ENCODE measurements around the gene FSD2. TPM values are rescaled to one million over a fixed set of nuclear protein-coding genes. Genes with fewer than 3 reads are reported as not detected.

The FSD2 gene
- total RNA-seq, 1 donor from 2014 or later: 0.09 TPM

DNA sequence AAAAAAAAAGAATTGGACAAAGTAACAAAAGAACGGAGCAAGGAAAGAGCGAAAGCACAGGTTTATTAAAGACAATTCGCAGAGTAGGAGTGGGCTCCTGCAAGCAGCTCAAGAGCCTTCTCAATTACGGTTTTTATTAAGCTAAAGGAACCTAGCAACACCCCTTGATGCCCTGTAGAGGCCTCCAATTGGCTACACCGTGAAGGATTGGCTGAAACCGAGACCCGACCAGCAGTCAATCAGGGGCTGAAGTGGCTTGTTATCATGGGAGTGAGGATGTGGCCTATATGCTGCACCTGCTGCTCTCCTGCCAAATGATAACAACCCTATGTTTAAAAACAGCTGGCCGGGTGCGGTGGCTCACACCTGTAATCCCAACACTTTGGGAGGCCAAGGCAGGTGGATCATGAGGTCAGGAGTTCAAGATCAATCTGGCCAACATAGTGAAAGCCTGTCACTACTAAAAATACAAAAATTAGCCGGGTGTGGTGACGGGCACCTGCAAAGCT lies 75.8 kb downstream of the FSD2 start:
- no peaks in the 10 kb centered on the region for H3K4me1 Mint-ChIP-seq (ENCODE audit: low read depth, unreplicated experiment)
- H3K4me1 ChIP-seq (ENCODE audit: insufficient read depth, low read length): no peaks in the 10 kb centered on the region
- FAIRE-seq (no peak), DNase-seq (ENCODE audit: low read depth) (no peak)
- no peak overlapping the region for H3K27ac Mint-ChIP-seq (ENCODE audit: unreplicated experiment)
- TF ChIP-seq EZH2 (IDR thresholded peaks at IDR 0.05; ENCODE audit: insufficient read depth, low read length): no peak
- TF ChIP-seq, protein P1, sequence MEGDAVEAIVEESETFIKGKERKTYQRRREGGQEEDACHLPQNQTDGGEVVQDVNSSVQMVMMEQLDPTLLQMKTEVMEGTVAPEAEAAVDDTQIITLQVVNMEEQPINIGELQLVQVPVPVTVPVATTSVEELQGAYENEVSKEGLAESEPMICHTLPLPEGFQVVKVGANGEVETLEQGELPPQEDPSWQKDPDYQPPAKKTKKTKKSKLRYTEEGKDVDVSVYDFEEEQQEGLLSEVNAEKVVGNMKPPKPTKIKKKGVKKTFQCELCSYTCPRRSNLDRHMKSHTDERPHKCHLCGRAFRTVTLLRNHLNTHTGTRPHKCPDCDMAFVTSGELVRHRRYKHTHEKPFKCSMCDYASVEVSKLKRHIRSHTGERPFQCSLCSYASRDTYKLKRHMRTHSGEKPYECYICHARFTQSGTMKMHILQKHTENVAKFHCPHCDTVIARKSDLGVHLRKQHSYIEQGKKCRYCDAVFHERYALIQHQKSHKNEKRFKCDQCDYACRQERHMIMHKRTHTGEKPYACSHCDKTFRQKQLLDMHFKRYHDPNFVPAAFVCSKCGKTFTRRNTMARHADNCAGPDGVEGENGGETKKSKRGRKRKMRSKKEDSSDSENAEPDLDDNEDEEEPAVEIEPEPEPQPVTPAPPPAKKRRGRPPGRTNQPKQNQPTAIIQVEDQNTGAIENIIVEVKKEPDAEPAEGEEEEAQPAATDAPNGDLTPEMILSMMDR (IDR thresholded peaks at IDR 0.05; ENCODE audit: insufficient read depth, low read depth, low read length): no peak
- H3K79me2 ChIP-seq (ENCODE audit: insufficient read depth, low read length): no peaks in the 10 kb centered on the region
- no peaks in the 10 kb centered on the region for H3K27me3 Mint-ChIP-seq (ENCODE audit: low read depth, unreplicated experiment)
- H3K9me3 ChIP-seq (ENCODE audit: insufficient read depth, low read depth, low read length): no peaks in the 10 kb centered on the region
- H2AFZ ChIP-seq (ENCODE audit: low read depth, low read length): no peak overlapping the region
- no peaks in the 10 kb centered on the region for H3K9me3 Mint-ChIP-seq (ENCODE audit: unreplicated experiment)
- H3K27ac ChIP-seq (ENCODE audit: low read depth, low read length): no peak overlapping the region
- no peaks in the 10 kb centered on the region for H4K20me1 ChIP-seq (ENCODE audit: insufficient read depth, low read length)
- no peaks in the 10 kb centered on the region for H3K36me3 ChIP-seq (ENCODE audit: insufficient read depth, low read length)
- H3K4me2 ChIP-seq (ENCODE audit: low read length): no peak overlapping the region
- no peaks in the 10 kb centered on the region for H3K27me3 ChIP-seq (ENCODE audit: insufficient read depth, low read length)
- no peak overlapping the region for H3K9ac ChIP-seq (ENCODE audit: low read length)
- no peak overlapping the region for H3K4me3 ChIP-seq (ENCODE audit: insufficient read depth, low read depth, low read length)
- no peak overlapping the region for H3K4me3 Mint-ChIP-seq (ENCODE audit: unreplicated experiment)
- H3K36me3 Mint-ChIP-seq (ENCODE audit: low read depth, unreplicated experiment): peaks cover 4% of the 10 kb centered on the region

DNA sequence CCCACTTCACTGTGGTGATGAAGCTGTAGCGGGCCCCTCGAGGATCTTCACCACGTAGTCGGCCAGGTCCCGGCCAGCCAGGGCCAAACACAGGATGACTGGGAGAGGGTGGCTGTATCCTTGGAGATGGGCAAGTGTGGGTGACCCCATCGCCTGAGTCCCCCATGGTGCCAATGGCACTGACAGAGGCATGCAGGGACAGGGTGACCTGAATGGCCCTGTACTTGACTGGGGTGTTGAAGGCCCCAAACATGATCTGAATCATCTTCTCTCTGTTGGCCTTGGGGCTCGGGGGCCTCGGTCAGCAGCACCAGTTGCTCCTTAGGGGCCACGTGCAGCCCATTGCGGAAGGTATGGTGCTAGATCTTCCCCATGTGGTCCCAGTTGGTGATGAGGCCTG lies 79.1 kb downstream of the FSD2 start:
- Histone ChIP-seq H4K20me1 (ENCODE audit: insufficient read depth, low read length) (no peaks in the 10 kb centered on the region), H3K79me2 (ENCODE audit: insufficient read depth, low read length) (no peaks in the 10 kb centered on the region), H3K36me3 (ENCODE audit: insufficient read depth, low read length) (no peaks in the 10 kb centered on the region), H3K4me1 (ENCODE audit: insufficient read depth, low read length) (no peaks in the 10 kb centered on the region), H2AFZ (ENCODE audit: low read depth, low read length) (no peak overlapping the region), H3K4me3 (ENCODE audit: insufficient read depth, low read depth, low read length) (no peak overlapping the region), H3K27me3 (ENCODE audit: insufficient read depth, low read length) (no peaks in the 10 kb centered on the region), H3K4me2 (ENCODE audit: low read length) (no peak overlapping the region), H3K9ac (ENCODE audit: low read length) (no peak overlapping the region), H3K9me3 (ENCODE audit: insufficient read depth, low read depth, low read length) (no peaks in the 10 kb centered on the region), H3K27ac (ENCODE audit: low read depth, low read length) (no peak overlapping the region)
- H3K4me3 Mint-ChIP-seq (ENCODE audit: unreplicated experiment): no peak overlapping the region
- FAIRE-seq (no peak), DNase-seq (ENCODE audit: low read depth) (no peak)
- H3K9me3 Mint-ChIP-seq (ENCODE audit: unreplicated experiment): no peaks in the 10 kb centered on the region
- H3K27me3 Mint-ChIP-seq (ENCODE audit: low read depth, unreplicated experiment): no peaks in the 10 kb centered on the region
- TF ChIP-seq, protein P1 (IDR thresholded peaks at IDR 0.05; ENCODE audit: insufficient read depth, low read depth, low read length): no peak
- TF ChIP-seq EZH2 (IDR thresholded peaks at IDR 0.05; ENCODE audit: insufficient read depth, low read length): no peak
- H3K4me1 Mint-ChIP-seq (ENCODE audit: low read depth, unreplicated experiment): no peaks in the 10 kb centered on the region
- H3K36me3 Mint-ChIP-seq (ENCODE audit: low read depth, unreplicated experiment): peaks cover 4% of the 10 kb centered on the region
- no peak overlapping the region for H3K27ac Mint-ChIP-seq (ENCODE audit: unreplicated experiment)

DNA sequence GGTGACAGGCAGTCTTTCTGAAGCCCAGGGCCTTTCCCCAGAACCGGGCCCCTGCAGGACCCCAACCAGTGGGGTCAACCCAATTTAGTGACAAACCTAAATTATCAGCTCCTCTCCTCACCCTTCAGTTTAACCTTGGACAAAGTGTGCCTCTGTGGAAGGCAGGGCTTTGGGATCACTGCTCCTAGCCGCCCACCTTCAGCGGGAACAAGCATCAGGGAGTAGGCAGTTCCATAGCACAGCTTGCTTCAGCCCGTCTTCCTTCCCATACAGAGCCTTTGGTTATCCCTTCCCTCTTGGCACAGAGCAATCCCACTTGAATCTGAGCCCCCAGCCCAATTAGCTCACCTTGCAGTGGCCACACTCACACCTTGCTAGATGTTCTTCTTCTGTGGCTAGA lies 90.9 kb downstream of the FSD2 start:
- H3K36me3 Mint-ChIP-seq (ENCODE audit: low read depth, unreplicated experiment): no peaks in the 10 kb centered on the region
- H3K4me1 Mint-ChIP-seq (ENCODE audit: low read depth, unreplicated experiment): peaks cover 2% of the 10 kb centered on the region
- H3K4me1 ChIP-seq (ENCODE audit: insufficient read depth, low read length): peaks cover 5% of the 10 kb centered on the region
- FAIRE-seq (no peak), DNase-seq (ENCODE audit: low read depth) (no peak)
- no peak overlapping the region for H3K9ac ChIP-seq (ENCODE audit: low read length)
- H3K27me3 ChIP-seq (ENCODE audit: insufficient read depth, low read length): peaks cover 3% of the 10 kb centered on the region
- no peak overlapping the region for H3K27ac ChIP-seq (ENCODE audit: low read depth, low read length)
- H3K79me2 ChIP-seq (ENCODE audit: insufficient read depth, low read length): no peaks in the 10 kb centered on the region
- H3K4me2 ChIP-seq (ENCODE audit: low read length): no peak overlapping the region
- no peak overlapping the region for H2AFZ ChIP-seq (ENCODE audit: low read depth, low read length)
- peaks cover 23% of the 10 kb centered on the region for H3K27me3 Mint-ChIP-seq (ENCODE audit: low read depth, unreplicated experiment)
- H3K9me3 Mint-ChIP-seq (ENCODE audit: unreplicated experiment): peaks cover 7% of the 10 kb centered on the region
- no peak for TF ChIP-seq EZH2 (IDR thresholded peaks at IDR 0.05; ENCODE audit: insufficient read depth, low read length)
- TF ChIP-seq, protein P1 (IDR thresholded peaks at IDR 0.05; ENCODE audit: insufficient read depth, low read depth, low read length): no peak
- H3K4me3 Mint-ChIP-seq (ENCODE audit: unreplicated experiment): no peak overlapping the region
- no peak overlapping the region for H3K4me3 ChIP-seq (ENCODE audit: insufficient read depth, low read depth, low read length)
- no peaks in the 10 kb centered on the region for H4K20me1 ChIP-seq (ENCODE audit: insufficient read depth, low read length)
- H3K9me3 ChIP-seq (ENCODE audit: insufficient read depth, low read depth, low read length): no peaks in the 10 kb centered on the region
- H3K27ac Mint-ChIP-seq (ENCODE audit: unreplicated experiment): no peak overlapping the region
- H3K36me3 ChIP-seq (ENCODE audit: insufficient read depth, low read length): no peaks in the 10 kb centered on the region
